GM12892 (cell line): Measurements from ENCODE around the gene CTDNEP1.

Experiments
- POLR2A ChIP-seq: IDR thresholded peaks from 2 replicates; pipeline ENCODE4 v1.6.1; 2011; ENCODE audit warnings: low read depth, low read length, control low read depth
- POLR2AphosphoS5 ChIP-seq: IDR thresholded peaks from 2 replicates; pipeline ENCODE4 v1.6.1; 2011; ENCODE audit warnings: low read depth, low read length, control low read depth

GRCh38 chr17:7242717-7243452 lies 8.6 kb downstream of the CTDNEP1 start:
- TF ChIP-seq POLR2A: peak; percentile 77
- peak; percentile 77; the same call in 1 of the 2 replicates for TF ChIP-seq POLR2AphosphoS5
